Astrocyte of the hippocampus (primary cell): ENCODE measurements around the gene IL21.
A peak's percentile ranks its signal among the peaks of the same experiment; 100 is the strongest.
"Not testable (repeated sequence)": the region's sequence is repeated elsewhere in the genome, so short reads cannot be mapped to it uniquely, and the experiment has no call there.

Source experiments
- DNase-seq: peaks from one replicate; pipeline ENCODE4 v3.0.0; 2011; ENCODE audit warnings: low read depth, low spot score

IL21 gene

GRCh38 chr4:122621016-122621507 is at the start of gene IL21:
TSS of gene IL21 (minus strand) at chr4:122621066. CDS start at chr4:122621011, 55 bp downstream.
- no peak for DNase-seq

- no peak for DNase-seq
These were observed 49.3 kb upstream of the IL21 start for GRCh38 chr4:122669911-122670738.

- DNase-seq: no peak
These were observed 47.4 kb upstream of the IL21 start for GRCh38 chr4:122668241-122668640.

- DNase-seq: peak; percentile 71
These were observed 45.8 kb upstream of the IL21 start for GRCh38 chr4:122666527-122667245.

GRCh38 chr4:122665161-122665929 is 44.5 kb upstream of the IL21 start:
- DNase-seq: peak; percentile 46

GRCh38 chr4:122663814-122664610 is 43.1 kb upstream of the IL21 start:
- no peak for DNase-seq

- no peak for DNase-seq
These were observed 42.4 kb upstream of the IL21 start for GRCh38 chr4:122663291-122663690.

GRCh38 chr4:122662701-122663100 is 41.8 kb upstream of the IL21 start:
- DNase-seq: no peak

GRCh38 chr4:122661176-122662160 is 40.6 kb upstream of the IL21 start:
- no peak for DNase-seq

- no peak for DNase-seq
These were observed 38.0 kb upstream of the IL21 start for GRCh38 chr4:122658818-122659295.

- DNase-seq: no peak
These were observed 37.5 kb upstream of the IL21 start for GRCh38 chr4:122658377-122658776.

GRCh38 chr4:122657553-122657952 is 36.7 kb upstream of the IL21 start:
- DNase-seq: no peak

- DNase-seq: not testable (repeated sequence)
These were observed 35.7 kb upstream of the IL21 start for GRCh38 chr4:122656583-122656982.

- peak; percentile 72 for DNase-seq
These were observed 31.5 kb upstream of the IL21 start for GRCh38 chr4:122652379-122652778.

- DNase-seq: no peak
These were observed 29.3 kb upstream of the IL21 start for GRCh38 chr4:122650148-122650547.

- DNase-seq: no peak
These were observed 26.8 kb upstream of the IL21 start for GRCh38 chr4:122647656-122648055.

GRCh38 chr4:122643257-122643656 is 22.4 kb upstream of the IL21 start:
- DNase-seq: no peak

GRCh38 chr4:122639181-122639580 is 18.3 kb upstream of the IL21 start:
- DNase-seq: no peak

GRCh38 chr4:122636697-122637096 is 15.8 kb upstream of the IL21 start:
- no peak for DNase-seq

- DNase-seq: peak; percentile 9
These were observed 14.3 kb upstream of the IL21 start for GRCh38 chr4:122635205-122635604.
